COLO668 (cell line): ENCODE measurements around the gene LRMDA.

Experiments used
- DNase-seq: peaks from one replicate; lab custom pipeline; 2025; ENCODE audit not compliant: unreplicated experiment; lab: John Stamatoyannopoulos, UW

The LRMDA gene

GRCh38 chr10:75803121-75803520 is 371.7 kb downstream of the LRMDA start:
- DNase-seq: no peak

DNA sequence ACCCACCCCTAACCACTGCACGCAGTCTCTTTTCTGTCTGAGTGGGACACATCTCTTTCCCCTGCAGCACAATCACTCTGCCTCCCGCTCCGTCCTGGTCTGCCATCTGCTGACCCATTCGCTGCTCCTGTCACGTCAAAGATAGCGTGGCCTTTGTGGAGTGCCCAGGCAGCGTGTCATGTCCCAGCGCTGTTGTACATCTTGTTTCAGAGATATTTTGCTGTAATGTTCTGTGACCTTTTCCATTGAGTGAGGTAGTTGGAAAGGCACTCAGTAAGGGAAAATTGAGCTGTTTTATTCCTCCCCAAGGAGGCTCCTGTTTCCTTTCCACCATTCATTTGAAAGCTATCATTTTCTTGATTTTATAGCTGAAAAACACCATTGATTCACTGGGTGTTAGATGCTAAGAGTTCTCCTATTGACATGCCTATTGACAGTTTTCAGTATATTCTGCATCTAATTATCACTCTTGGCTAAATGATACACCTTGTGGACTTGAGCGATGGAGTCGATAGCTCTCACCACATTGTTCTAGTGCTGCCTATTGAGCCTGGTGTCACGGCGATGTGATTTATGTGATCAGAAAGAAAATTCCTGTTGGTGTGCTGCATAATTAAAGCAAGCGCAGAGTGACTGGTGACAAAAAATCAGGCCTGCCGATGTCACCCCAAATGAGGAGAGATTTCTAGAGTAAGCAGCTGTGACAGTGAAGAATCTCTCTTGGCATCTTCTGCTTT is 372.6 kb downstream of the LRMDA start:
- no peak for DNase-seq

DNA sequence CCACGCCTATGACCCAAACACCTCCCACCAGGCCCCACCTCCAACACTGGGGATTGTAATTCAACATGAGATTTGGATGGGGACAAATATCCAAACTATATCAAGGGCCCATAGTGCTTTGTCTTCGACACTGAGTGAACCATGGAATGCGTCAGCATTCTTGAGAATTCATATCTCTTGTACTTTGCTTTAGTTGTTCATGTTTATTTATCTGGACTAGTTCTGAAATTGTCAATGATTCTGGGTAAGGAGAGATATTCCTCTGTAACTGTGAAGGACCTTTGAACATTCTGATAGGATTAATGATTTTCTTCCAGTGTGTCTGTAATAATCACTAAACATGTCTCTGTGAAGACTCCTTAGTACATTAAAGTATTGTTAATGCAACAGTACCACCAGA is 374.8 kb downstream of the LRMDA start:
- no peak for DNase-seq

- no peak for DNase-seq
These were observed 376.0 kb downstream of the LRMDA start for GRCh38 chr10:75807456-75807855.

GRCh38 chr10:75809003-75809402 is 377.6 kb downstream of the LRMDA start:
- no peak for DNase-seq

GRCh38 chr10:75814014-75814413 is 382.6 kb downstream of the LRMDA start:
- DNase-seq: no peak

- DNase-seq: no peak
These were observed 383.6 kb downstream of the LRMDA start for GRCh38 chr10:75815066-75815465.

DNA sequence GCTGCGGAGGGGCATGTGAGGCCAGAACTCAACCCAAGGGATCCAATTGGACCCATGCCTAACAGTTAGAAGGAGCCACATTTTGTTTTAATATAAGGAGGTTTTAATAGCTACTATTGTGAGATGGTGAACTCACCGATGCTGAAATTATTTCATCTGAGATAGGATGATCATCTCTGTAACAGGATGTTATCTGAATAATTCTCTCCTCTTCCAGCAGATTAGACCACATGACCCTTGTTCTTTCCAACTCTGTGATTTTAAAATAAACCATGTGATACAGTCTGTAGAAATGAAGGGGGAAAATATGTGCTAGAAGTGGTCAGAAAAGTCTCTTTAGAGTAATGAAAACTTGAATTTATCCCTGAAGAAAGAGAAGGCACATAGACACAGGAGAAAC is 385.8 kb downstream of the LRMDA start:
- no peak for DNase-seq

- DNase-seq: no peak
These were observed 387.1 kb downstream of the LRMDA start for GRCh38 chr10:75818552-75818951.

GRCh38 chr10:75825235-75825634 is 393.8 kb downstream of the LRMDA start:
- DNase-seq: no peak

DNA sequence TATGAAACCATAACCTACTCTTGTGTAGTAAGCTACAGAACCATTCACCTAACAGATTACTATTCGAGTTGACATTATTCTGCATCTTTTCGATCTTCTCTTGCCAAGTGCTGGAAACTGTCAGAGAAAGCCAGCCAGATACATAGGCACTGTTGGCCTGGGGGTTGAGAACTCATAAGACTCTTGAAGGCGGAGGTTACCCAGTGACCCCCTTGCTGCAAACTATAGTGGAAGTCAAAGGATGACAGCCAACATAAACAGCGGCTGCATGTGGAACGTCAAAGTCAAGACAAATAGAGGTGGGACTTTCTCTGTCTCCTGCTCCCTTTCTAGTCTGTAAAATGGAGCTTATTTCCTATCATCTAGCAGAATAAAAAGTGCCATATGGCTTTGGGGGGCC is 394.2 kb downstream of the LRMDA start:
- DNase-seq: no peak

GRCh38 chr10:75826846-75827245 is 395.4 kb downstream of the LRMDA start:
- DNase-seq: no peak

- DNase-seq: no peak
These were observed 396.2 kb downstream of the LRMDA start for GRCh38 chr10:75827587-75828021.

DNA sequence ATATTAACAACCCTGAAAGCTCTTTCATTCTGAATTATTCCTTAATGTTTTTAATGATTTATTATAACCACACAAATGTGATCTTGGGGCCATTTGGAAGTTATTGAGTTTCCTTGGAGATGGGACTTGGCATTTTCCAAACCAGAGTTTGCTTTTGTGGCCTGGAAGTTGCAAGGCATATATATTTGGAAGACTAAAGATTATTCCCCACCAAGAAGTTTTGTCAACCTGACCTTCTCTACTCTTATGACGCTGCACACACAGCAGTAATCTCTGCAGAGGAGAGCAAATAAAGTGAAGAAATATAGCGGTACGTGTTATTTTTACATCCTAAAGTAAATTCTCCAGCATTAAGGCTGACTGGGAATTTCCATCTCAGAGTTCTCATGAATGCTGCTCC is 397.0 kb downstream of the LRMDA start:
- DNase-seq: no peak

GRCh38 chr10:75836064-75836463 is 404.6 kb downstream of the LRMDA start:
- DNase-seq: no peak

DNA sequence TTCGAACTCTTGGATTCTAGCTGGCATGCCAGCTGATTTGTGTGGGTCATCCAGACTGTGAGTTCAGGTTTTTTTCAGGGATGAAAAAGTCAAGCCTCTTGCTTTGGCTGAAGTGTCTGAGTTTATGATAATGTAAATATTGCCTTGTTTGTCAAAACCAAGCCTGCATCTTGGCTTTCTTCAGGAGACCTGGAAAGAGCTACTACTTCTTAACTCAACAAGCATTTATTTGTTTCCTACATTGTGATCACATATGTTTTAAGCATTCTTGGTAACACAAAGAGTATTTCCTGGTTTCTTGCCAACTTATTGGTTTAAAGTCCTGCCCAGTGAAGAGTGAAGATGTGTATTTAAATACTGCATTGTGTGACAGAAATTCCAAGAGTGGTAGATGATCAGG is 407.1 kb downstream of the LRMDA start:
- DNase-seq: no peak

GRCh38 chr10:75839020-75839419 is 407.6 kb downstream of the LRMDA start:
- no peak for DNase-seq

DNA sequence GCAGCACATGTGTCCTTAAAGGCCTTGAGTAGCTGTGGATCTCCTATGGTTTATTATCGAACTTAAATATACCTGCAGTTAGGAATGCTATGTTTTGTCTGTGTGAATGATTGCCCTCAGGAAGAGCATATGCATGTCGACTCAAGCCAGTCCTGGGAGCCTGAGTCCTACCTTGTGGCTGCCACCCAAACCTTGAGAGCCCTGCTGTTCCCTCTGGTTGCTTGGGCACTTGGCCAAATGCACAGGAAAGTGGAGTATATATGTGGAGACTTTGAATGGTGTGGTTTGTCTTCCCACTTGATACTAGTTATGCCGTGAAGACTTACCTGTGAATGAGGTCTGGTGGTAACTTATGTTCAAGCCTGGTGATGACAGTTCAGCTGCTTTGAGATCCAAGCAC is 409.8 kb downstream of the LRMDA start:
- no peak for DNase-seq

- no peak for DNase-seq
These were observed 413.9 kb downstream of the LRMDA start for GRCh38 chr10:75845176-75845947.

DNA sequence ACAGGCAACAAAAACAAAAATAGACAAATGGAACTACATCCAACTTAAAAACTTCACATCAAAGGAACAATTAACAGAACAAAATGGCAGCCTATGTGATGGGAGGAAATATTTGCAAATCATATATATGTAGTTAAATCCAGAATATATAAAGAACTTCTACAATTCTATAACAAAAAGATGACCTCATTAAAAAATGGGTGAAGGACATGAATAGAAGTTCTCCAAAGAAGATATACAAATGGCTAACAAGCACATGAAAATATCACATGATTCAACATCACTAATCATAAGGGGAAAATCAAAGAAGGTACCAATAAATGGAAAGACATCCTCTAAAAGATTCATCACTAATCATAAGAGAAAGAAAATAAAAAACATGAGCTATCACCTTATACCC is 416.1 kb downstream of the LRMDA start:
- no peak for DNase-seq

DNA sequence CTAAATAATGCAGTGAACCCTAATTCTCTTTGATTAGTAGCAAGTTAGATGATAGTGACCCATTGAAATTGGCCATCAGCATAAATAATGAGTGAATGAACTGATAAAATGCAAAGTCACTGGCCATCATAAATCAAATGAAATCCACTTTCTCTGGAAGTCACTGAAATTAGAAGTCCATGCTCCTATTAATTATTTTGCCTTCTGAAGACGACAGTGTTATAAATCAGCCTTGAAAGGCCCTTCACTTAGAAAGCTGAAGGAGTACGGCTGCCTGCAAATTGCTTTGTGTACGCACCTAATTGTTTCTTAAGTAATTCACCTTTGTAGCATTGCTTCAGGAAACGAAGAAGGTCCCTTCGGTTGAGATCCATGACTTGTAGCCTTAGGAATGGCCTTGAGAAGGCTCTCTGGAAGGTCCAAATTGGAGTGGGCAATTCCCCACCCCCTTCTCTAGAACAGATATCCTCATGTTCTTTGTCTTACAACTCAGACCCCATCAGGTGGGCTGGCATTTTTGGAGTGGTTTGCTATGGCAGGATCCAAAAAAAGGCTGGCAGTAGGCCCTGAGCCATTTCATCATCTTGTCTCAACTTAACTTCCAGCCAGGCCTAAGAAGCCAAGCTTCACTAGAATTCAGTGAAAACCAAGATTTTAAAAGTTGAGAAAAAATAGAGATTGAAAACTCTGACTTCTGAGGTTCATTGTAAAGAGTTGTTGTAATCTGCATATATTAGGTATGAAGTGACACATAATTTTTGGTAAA is 420.3 kb downstream of the LRMDA start:
- DNase-seq: no peak
